ENCODE measurements around the gene MAP2K5.
"Not testable (repeated sequence)": the region's sequence is repeated elsewhere in the genome, so short reads cannot be mapped to it uniquely, and the experiment has no call there.

The MAP2K5 gene

GRCh38 chr15:67605871-67606270 lies 63.4 kb downstream of the MAP2K5 start:
- no peak for FAIRE-seq

- FAIRE-seq, result no peak
Measured at GRCh38 chr15:67606742-67607141, 64.2 kb downstream of the MAP2K5 start.

GRCh38 chr15:67607329-67607728 lies 64.8 kb downstream of the MAP2K5 start:
- no peak for FAIRE-seq

- FAIRE-seq, result no peak
Measured at GRCh38 chr15:67607959-67608637, 65.6 kb downstream of the MAP2K5 start.

GRCh38 chr15:67608638-67608959 lies 66.1 kb downstream of the MAP2K5 start:
- FAIRE-seq, result no peak

- no peak for FAIRE-seq
Measured at GRCh38 chr15:67611370-67612369, 69.2 kb downstream of the MAP2K5 start.

GRCh38 chr15:67613211-67613610 lies 70.7 kb downstream of the MAP2K5 start:
- FAIRE-seq, result no peak

- FAIRE-seq, result no peak
Measured at GRCh38 chr15:67613708-67614107, 71.2 kb downstream of the MAP2K5 start.

GRCh38 chr15:67615131-67615534 lies 72.6 kb downstream of the MAP2K5 start:
- not testable (repeated sequence) for FAIRE-seq

- FAIRE-seq, result no peak
Measured at GRCh38 chr15:67618297-67618696, 75.8 kb downstream of the MAP2K5 start.

- FAIRE-seq, result no peak
Measured at GRCh38 chr15:67622110-67622509, 79.6 kb downstream of the MAP2K5 start.

- FAIRE-seq, result no peak
Measured at GRCh38 chr15:67632261-67632660, 89.8 kb downstream of the MAP2K5 start.

- not testable (repeated sequence) for FAIRE-seq
Measured at GRCh38 chr15:67635950-67636349, 93.4 kb downstream of the MAP2K5 start.

GRCh38 chr15:67639591-67639990 lies 97.1 kb downstream of the MAP2K5 start:
- FAIRE-seq, result no peak

- FAIRE-seq, result no peak
Measured at GRCh38 chr15:67641453-67641852, 99.0 kb downstream of the MAP2K5 start.

- no peak for FAIRE-seq
Measured at GRCh38 chr15:67646847-67647246, 104.3 kb downstream of the MAP2K5 start.

- no peak for FAIRE-seq
Measured at GRCh38 chr15:67652586-67652985, 110.1 kb downstream of the MAP2K5 start.

GRCh38 chr15:67660446-67660845 lies 117.9 kb downstream of the MAP2K5 start:
- FAIRE-seq, result no peak

- no peak for FAIRE-seq
Measured at GRCh38 chr15:67660874-67661606, 118.5 kb downstream of the MAP2K5 start.

GRCh38 chr15:67670647-67671305 lies 128.3 kb downstream of the MAP2K5 start:
- FAIRE-seq, result no peak

- FAIRE-seq, result not testable (repeated sequence)
Measured at GRCh38 chr15:67672834-67673233, 130.3 kb downstream of the MAP2K5 start.

GRCh38 chr15:67674983-67675382 lies 132.5 kb downstream of the MAP2K5 start:
- FAIRE-seq, result no peak

GRCh38 chr15:67678089-67678488 lies 135.6 kb downstream of the MAP2K5 start:
- FAIRE-seq, result no peak
